OCI-LY7 (cell line): ENCODE measurements around the gene EPPIN.

Experiments
- EZH2phosphoT487 ChIP-seq: fragments of 200-600 bp; sonication (generic); IDR thresholded peaks from 2 replicates; pipeline ENCODE4 v1.6.1; 2018; ENCODE audit warnings: low read depth, borderline replicate concordance, mild to moderate bottlenecking, mixed run types, antibody characterized with exemption, low read length, moderate library complexity, mixed read lengths
- TF ChIP-seq, protein P1 (sequence below): fragments of 200-600 bp; sonication (generic); conservative IDR thresholded peaks from 2 replicates; pipeline ENCODE4 v1.5.1; 2014; ENCODE audit warnings: mild to moderate bottlenecking, antibody characterized with exemption, low read length, moderate library complexity, mixed read lengths

DNA sequence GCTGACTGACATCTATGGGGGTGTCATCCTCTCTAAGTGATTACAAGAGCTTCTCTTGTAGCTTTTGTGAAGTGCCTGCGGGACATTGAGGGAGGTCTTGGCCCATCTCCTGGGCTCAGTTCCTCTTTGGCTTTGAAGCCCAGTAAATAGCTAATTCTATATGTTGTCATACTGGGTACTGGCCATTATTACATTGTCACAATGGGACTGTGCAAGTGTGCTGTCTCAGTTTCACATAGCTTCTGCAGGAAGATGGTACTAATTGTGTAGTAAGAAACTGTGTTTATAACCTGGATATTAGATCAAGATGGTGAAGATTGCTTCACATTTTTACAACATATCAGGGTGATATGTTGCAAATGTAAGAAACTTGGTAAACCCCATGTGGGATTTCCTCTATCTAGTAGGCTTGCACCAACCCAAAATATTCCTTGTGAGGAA is 51.7 kb downstream of the EPPIN start:
- TF ChIP-seq, protein P1, sequence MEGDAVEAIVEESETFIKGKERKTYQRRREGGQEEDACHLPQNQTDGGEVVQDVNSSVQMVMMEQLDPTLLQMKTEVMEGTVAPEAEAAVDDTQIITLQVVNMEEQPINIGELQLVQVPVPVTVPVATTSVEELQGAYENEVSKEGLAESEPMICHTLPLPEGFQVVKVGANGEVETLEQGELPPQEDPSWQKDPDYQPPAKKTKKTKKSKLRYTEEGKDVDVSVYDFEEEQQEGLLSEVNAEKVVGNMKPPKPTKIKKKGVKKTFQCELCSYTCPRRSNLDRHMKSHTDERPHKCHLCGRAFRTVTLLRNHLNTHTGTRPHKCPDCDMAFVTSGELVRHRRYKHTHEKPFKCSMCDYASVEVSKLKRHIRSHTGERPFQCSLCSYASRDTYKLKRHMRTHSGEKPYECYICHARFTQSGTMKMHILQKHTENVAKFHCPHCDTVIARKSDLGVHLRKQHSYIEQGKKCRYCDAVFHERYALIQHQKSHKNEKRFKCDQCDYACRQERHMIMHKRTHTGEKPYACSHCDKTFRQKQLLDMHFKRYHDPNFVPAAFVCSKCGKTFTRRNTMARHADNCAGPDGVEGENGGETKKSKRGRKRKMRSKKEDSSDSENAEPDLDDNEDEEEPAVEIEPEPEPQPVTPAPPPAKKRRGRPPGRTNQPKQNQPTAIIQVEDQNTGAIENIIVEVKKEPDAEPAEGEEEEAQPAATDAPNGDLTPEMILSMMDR: no peak
- TF ChIP-seq EZH2phosphoT487: no peak
